Right hindlimb (tissue), 1 donor: Measurements from ENCODE around the gene CRYBG3.
"Not testable (repeated sequence)": the region's sequence is repeated elsewhere in the genome, so short reads cannot be mapped to it uniquely, and the experiment has no call there.

Experiments
- DNase-seq: peaks from one replicate; pipeline ENCODE4 v3.0.0-alpha.2; 2018

Gene CRYBG3

DNA sequence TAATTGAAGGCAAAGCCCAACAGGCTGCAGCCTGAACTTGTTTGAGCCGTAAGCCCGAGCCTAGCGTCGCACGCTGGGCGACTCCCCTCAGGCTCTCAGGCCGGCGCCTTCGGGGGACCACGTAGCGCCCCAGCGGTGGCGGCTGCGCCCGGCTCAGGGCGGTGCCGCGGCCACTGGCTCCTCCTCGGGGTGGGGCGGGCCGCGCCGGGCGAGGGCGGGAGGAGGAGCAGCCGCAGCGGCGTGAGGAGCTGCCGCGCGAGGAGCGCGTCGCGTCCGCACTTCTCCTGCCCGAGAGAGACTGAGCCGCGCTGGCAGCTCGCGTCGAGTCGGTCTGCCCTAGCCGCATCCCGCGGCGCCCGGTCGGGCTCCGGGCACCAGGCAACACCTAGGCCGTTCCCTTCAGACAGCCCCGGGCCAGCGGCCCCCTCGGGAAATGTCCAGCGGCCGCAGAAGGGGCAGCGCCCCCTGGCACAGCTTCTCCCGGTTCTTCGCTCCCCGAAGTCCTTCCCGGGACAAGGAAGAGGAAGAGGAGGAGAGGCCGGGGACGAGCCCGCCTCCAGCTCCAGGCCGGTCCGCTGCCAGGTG is at the start of gene CRYBG3:
Gene CRYBG3, plus strand, starts transcription at position 238 of the 585 bp plus-strand sequence. Its CDS starts 196 bp downstream, at position 434.
- DNase-seq: peak; percentile 91

DNA sequence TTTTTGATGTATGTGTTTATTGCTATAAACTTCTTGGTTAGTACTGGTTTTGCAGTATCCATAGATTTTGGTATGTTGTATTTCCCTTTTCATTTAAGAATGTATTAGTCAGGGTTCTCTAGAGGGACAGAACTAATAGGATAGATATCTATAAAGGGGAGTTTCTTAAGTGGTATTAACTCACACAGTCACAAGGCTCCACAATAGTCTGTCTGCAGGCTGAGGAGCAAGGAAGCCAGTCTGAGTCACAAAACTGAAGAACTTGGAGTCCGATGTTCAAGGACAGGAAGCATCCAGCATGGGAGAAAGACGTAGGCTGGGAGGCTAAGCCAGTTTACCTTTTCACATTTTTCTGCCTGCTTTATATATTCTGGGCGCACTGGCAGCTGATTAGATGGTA is 48.9 kb upstream of the CRYBG3 start:
- no peak for DNase-seq

DNA sequence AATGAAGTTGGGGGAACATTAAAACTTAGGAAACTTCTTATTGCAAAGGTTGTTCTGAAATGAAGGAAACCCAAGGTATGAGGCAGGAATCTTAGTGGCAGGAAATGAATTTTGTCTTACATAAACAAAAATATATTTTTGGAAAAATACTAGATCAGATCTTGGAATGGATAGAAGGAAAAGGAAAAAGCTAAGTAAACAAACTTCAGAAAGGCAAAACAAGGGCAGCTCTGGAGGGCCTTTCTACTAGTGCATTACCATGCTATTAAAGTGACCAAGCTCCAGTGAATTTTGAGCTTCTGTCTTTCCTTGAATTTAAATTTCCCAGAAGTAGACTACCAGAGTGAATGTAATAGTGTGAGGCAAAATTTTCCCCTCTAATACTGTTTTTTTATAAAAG is 43.7 kb upstream of the CRYBG3 start:
- no peak for DNase-seq

DNA sequence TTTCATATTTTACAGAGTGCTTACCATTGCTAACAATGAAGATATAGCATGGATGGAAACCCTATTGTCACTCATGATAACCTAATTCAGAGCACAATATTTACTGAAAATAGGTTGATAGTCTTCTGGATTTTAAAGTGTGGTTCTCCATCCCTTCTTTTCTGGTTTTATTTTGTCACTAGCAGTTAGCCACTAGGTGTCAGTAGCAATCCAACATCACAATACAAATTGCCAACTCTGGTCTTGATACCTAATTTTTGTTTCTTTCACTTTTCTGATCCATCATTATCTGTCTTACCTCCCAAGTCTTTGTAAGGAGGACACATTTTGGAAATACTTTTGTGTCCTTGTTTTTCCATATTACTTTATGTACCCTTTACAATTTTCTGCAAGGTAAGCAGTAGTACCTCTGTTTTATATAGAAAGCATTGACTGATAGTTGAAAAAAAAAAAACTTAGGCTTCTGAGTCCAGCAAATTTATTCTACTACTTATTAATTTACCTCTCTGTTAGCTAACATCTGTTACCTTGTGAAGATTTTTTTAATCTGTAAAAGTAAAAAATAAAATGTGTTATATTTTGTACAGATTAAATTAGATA is 28.3 kb upstream of the CRYBG3 start:
- no peak for DNase-seq

DNA sequence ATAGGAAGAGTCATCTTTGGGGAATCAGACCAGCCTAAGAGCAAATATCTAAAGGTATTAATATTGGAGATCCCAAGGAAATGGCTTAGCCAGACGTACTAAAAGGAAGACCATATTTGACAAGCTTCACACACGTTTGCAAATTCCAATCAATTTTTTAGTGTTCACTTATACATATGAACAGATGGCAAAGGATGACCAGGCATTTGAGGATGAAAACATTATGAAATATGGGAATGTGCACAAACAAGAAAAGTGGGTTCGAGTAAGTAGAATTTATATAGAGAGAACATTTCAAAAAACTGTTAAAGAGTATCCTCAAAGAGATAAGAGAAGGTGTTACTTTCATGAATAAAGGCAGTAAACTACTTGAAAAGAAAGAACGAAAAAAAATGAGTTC is 25.9 kb upstream of the CRYBG3 start:
- DNase-seq: no peak

DNA sequence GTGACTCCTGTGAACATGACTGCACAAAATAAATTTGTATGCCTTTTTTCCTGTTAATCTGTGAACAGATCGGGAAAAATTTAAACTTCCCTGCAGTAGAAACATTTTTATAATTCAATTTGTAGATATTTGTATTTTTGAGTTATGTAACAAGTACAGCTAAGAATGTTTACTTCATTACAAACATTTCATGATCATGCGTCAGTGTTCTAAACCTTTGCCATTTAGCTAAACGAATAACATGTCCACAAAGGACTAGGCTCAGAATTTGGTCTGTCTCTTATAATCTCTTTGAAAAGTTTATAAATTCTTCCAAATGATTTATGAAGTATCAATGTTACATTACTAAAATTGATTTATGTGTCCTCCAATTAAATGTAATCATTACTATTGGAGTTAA is 17.3 kb upstream of the CRYBG3 start:
- no peak for DNase-seq

DNA sequence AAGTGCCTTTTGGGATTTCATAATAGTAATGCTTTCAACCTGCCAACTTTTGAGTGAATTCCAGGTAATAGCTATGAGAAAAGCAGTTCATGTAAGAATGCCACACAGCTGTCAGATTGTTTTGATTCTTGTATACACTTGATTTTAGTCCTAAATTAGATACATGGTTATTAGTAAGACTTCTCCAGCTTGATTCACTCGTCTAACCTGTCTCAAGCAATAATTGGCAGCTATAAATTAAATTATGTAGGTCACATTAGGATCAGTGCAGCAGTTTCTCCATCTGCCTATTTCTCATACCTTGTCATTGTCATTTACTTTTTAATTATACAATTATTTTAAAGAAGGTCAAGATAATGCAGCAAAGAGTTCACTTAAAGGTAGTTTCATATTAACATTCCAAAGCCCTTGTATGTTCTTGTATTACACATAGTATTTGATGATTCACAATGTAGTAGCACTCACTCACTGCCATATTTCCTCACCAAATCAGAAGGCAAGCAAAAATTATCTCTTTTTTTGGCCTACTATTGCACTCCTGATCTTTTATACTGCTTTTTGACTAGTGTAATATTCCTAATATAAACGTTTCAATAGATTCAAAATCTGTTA is 10.9 kb upstream of the CRYBG3 start:
- no peak for DNase-seq

DNA sequence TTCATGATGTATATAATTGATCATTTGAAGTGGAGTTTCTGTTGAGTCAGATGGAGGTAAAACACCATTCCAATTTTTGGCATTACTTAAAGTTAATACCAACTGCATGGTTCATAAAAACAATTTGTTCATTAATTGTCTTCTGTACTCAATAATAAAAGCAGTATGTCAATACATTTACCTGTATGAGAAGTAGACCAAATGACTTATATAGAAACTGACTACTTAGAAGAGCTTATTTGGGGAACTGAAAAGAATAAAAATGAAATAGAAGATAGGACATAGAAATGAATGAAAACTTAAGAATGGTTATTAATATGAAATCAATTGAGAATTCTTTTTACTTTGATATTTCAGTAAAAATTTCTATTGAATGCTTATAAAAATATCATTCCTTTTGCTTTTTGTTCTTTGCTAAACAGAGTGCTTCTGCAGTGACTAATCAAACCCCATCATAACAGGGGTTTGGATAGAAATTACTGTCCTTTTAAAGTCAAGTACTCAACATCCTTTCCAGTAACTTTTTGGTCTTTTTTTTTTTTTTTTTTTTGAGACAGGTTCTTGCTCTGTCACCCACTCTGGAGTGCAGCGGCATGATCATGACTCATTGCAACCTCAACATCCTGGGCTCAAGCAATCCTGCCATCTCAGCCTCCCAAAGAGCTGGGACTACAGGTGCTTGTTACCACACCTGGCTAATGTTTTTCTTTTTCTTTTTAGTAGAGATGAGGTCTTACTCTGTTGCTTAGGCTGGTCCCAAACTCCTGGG is 6.5 kb upstream of the CRYBG3 start:
- no peak for DNase-seq

DNA sequence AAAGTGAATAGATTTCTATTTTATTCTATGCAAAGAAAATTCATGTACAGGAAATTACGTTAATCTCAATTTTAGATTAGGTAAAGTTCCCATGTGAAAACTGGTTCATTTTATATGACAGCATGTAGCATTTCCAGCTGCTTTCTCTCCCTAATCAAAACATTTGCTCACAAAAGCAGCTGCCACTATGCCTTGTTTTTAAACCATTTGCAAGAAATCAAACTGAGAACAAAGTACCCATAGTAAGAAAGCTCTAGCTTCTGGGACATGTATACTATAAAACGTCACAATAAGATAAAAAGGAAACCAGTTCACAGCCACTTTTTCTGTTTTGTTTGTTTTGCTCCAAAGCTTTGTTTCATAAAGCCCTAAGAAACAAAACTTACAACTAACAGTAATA is 5.0 kb upstream of the CRYBG3 start:
- no peak for DNase-seq

DNA sequence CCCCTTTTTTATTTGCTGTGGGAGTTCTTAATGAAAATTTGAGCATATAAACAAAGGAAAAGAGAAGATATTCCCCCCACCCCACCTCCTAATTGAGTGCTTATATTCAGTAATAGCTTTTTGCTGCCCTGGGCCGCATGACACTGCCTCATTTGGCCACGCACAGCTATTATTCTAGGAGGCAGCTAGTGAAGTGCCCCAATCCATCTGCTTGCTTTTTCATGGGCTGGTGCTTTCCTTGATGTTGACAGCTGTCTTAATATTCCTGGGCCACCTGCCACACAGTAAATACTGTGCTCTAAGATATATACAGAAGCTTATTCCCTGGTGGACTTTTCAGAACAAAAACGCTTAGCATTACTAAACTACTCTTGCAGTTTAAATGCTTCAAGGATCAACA is 3.8 kb upstream of the CRYBG3 start:
- no peak for DNase-seq

DNA sequence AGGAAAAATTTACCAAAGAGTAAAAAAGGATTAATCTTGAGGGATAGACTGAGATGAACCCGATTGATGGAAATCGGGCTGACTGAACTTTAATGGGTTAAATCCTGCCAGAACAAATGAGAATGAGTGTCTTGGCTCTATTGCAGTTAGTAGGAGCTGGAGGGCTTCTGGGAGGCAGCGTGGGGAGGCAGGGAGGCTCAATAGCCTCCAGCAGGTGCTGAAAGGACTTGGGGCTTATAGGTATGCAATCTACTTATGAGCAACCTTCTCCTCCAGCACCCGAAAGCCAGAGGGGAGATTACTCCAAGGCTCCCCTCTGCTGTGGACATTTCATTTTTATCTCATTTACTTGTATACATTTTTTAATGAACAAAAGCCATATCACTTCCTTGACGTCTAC is 1.0 kb upstream of the CRYBG3 start:
- no peak for DNase-seq

DNA sequence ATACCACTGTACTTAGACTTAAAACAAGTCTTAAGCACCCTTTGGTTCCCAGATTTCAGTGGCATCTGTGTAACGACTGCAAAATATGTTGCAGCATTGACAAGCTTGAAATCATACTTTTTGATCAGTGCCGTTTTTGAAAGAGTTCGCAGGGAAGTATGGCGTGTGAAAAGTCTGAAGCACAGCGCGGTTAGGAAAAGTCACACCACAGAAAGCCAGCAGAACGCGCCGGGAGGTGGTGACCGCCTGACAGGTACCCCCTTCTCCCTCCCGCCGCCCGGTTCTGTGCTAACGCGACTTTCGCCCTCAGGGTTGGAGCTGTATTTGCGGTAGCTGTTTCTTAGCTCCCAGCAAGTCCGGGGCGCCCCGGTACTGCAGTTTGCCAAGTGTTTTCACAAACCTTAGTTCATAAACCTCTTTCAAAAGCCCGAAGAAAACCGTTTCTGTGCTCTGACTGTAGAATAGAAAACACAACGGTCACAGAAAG is 481 bp upstream of the CRYBG3 start:
- no peak for DNase-seq

DNA sequence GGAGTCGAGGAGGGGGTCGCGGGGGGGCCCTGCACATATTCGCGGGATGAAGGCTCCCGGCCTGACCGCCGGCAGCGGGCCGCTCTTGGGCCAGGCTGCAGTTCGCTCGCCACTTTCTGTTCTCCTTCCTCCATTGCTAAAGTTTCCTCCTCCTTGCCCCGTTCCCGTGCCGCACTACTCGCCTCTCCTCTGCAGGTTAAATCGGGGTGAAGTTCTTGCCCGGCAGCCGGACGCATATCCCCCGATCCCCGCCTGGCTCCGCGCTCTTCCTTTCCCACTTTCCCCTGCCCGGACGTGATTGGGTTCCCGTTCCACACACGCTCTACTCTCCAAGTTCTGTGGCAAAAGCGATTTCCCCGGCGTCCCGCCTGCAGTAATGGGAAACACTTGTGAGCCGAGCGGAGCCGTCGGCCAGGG is 556 bp downstream of the CRYBG3 start:
- DNase-seq: peak; percentile 77

DNA sequence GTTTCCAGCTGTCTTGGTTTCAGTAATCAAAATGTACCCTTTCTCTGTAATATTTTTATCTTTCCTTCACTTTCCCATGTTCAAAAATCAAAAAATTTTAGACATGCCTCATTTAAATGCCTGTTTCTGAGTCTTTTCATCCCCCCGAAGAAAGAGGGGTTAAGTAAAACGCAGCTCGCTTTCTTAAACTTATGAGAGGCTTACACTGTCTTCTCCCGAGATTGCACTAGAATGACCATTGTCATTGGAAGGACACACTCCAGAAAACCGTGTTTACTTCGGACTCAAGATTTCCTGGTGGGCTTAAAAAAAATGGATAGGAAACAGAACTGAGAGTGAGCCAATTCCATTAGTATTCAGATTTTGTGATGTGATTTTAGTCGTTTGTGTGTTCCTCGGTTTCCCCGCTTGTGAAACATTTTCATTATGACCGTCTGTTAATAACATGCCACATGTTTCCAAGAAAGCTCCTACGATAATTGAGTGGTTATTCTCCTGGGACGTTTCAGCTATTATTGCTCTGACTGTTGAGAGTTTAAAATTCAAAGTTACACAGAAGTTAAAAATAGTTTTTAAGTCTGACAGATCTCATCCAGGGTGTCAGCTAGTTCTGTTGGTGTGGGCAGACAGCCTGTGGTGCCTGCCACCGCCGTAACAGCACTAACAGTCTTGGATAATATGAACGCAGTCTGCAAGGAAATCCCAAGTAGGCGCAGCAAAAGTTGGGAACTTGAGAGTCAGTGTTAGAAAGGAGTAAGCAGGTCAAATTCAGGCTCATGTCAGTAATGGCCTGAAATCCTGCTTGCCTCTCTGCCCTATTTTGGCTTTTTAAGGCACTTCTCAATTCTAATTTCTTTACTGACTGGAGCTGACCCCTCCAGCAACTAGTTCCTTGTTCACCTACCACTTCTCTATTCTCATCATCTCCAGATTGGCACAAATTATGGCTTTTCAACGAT is 1.5 kb downstream of the CRYBG3 start:
- DNase-seq: peak; percentile 36

DNA sequence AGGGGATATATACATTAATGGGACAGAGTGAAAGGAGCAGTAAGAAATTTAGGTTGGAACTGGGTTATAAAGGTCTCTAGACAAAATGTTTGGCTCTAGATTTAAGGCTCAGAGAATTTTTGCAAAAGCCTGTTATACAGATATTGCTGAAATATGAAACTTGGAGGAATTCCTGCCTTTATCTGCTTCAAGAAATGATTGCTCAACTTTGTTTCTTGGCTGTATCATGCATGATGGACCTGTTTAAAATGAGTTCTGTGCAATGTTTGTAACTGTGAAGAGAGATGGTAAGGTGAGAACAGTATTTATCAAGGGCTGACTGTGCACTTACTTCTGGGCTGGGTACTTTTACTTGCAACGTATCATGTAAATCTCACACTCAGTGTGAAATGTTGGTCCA is 3.3 kb downstream of the CRYBG3 start:
- no peak for DNase-seq

DNA sequence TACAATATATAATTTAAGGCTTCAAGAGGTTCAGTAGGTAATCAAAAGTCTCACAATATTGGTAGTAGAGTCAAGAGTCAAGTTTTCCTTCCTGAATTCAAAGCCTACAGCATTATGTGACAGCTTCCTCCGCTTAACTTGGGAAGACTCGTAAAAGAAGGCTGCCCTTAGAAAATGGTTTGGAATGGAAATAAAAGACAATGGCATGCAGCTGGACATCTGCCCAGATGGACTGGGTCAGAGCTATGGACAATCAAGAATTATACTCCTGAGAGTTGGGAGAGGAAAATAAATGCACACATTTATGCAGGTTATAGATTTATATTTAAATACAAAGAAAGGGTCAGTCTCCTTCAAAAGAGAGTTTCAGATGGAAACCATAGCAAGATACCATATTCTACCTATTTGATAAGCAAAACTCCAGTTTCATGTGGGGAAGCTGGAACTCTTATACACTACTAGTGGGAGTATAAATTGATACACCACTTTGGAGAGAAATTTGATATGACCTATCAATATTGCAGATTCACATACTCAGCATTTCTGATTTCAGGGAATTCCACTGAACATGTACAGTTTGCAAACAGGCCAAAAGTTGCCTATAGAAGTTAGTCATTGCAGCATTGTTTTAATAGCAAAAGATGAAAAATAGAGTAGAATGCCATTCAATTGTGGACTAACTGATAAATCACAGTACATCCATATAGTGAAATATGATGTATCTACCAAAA is 6.1 kb downstream of the CRYBG3 start:
- no peak for DNase-seq

DNA sequence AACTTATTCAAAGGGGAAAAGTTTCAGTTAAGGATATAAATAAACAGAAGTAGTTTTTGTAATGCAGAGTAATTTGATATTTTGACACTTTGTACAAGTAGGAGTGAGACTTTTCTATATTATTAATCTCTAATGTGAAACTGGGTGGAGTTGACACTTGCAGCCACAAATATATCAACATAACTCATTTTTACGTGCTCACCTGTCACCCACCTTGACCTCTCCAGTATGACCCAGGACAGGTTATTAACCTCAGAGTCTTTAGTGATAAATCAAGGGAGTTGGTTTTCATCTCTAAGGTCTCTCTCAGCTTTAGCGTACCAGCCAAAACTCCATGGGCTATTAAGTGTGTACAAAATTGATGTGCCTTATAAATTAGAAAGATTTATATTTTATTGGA is 7.4 kb downstream of the CRYBG3 start:
- no peak for DNase-seq

DNA sequence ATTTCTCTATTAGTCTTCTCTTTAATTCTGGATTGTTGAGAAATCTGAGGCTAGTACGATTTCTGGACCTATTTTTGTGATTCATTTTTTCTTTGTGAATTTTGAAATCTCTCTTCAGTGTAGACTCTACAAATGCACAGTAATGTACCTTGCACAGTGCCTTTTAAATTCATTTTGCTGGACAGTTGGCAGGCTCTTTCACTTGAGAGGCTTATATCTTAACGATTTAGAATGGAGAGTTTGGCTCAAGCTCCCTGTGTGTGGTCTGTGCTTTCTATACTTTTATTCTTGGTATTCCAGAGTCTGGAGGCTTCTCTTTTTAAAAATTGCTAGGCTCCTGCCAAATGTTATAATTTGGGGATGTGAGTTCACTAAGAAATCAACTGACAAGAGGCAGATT is 8.8 kb downstream of the CRYBG3 start:
- DNase-seq: no peak

DNA sequence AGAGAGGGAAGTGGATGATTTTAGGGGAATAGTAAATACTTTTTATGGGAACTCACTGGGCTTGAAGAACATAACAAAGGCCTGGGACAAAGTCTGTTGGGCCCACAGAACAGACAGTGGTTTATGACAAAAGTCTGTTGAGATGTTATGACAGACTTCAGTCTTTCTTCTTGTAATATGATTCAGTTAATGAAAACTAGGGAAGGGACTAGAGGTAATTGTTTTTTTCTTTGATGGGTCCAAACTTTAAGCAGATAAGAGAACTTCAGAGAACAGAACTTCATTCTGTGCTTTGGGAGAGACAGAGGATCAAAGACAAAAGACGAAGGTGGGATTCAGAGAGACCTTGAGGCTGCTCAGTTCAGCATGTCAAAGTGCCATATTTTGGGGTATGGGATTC is 9.3 kb downstream of the CRYBG3 start:
- no peak for DNase-seq

DNA sequence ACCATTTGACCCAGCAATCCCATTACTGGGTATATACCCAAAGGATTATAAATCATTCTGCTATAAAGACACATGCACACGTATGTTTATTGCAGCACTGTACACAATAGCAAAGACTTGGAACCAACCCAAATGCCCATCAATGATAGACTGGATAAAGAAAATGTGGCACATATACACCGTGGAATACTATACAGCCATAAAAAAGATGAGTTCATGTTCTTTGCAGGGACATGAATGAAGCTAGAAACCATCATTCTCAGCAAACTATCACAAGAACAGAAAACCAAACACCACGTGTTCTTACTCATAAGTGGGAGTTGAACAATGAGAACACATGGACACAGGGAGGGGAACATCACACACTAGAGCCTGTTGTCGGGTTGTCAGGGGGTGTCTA is 11.4 kb downstream of the CRYBG3 start:
- not testable (repeated sequence) for DNase-seq

DNA sequence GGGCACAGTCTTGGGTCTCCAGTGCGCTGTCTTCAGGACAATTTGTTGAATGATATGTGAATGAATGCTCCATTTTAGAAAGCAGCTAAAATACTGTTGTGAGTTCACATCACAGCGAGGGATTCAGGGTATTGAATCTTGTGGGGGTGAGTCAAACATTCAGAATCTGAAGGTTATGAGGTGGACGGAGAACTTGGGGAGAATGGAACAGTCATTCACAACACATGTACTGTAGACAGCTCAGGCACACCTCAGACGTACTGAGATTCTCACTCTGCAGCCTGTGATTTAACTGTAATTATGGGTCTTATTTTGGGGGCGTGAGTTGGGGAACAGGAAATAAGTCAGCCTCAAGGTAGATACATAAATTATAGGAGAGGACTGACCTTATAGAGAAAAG is 13.9 kb downstream of the CRYBG3 start:
- DNase-seq: no peak

DNA sequence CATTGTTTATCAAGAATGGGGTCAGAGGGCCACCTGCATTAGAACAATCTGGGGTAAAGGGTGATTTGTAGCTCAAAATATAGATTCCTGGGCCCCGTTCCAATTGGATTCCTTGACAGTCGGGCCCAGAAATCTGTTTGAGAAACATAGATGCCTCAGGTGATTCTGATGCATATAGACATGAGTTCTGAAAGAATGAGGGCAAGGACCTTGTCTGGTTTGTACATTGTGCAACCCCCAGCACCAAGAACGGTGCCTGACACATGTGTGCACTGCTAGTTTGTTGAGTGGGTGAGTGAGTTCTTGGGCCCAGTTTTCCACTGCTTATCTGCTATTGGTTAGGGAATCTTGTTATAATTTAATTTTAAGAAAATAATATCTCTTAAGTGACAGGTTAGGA is 16.6 kb downstream of the CRYBG3 start:
- no peak for DNase-seq
